GM21576 (cell line): ENCODE measurements around the gene STOM.
"Not testable (repeated sequence)": the region's sequence is repeated elsewhere in the genome, so short reads cannot be mapped to it uniquely, and the experiment has no call there.

Experiments
- ATAC-seq: cut with Tn5 transposase; IDR thresholded peaks from one replicate; pipeline ENCODE4 v1.9.1; 2021; ENCODE audit warnings: mild to moderate bottlenecking, moderate library complexity; ENCODE audit not compliant: unreplicated experiment

STOM gene

GRCh38 chr9:121369595-121370265 is at the start of gene STOM:
STOM (minus strand) TSS chr9:121370250; CDS start chr9:121370187, 63 bp downstream.
- ATAC-seq: peak; percentile 56

- ATAC-seq: no peak
These were observed 41.9 kb upstream of the STOM start for GRCh38 chr9:121411993-121412392.

GRCh38 chr9:121405899-121406298 is 35.8 kb upstream of the STOM start:
- no peak for ATAC-seq

GRCh38 chr9:121404906-121405305 is 34.9 kb upstream of the STOM start:
- no peak for ATAC-seq

GRCh38 chr9:121399883-121400607 is 30.0 kb upstream of the STOM start:
- ATAC-seq: no peak

- no peak for ATAC-seq
These were observed 29.3 kb upstream of the STOM start for GRCh38 chr9:121399126-121399882.

- ATAC-seq: no peak
These were observed 28.3 kb upstream of the STOM start for GRCh38 chr9:121398374-121398773.

GRCh38 chr9:121397277-121397676 is 27.2 kb upstream of the STOM start:
- ATAC-seq: not testable (repeated sequence)

GRCh38 chr9:121395558-121395957 is 25.5 kb upstream of the STOM start:
- no peak for ATAC-seq

GRCh38 chr9:121394292-121394691 is 24.2 kb upstream of the STOM start:
- no peak for ATAC-seq

- ATAC-seq: no peak
These were observed 23.3 kb upstream of the STOM start for GRCh38 chr9:121393318-121393717.

- ATAC-seq: no peak
These were observed 20.3 kb upstream of the STOM start for GRCh38 chr9:121390372-121390771.

GRCh38 chr9:121388140-121388905 is 18.3 kb upstream of the STOM start:
- ATAC-seq: no peak

GRCh38 chr9:121386442-121387175 is 16.6 kb upstream of the STOM start:
- ATAC-seq: no peak

GRCh38 chr9:121383715-121384114 is 13.7 kb upstream of the STOM start:
- ATAC-seq: no peak

GRCh38 chr9:121380846-121381245 is 10.8 kb upstream of the STOM start:
- no peak for ATAC-seq

- ATAC-seq: no peak
These were observed 6.3 kb upstream of the STOM start for GRCh38 chr9:121376214-121376830.

- ATAC-seq: no peak
These were observed 3.1 kb upstream of the STOM start for GRCh38 chr9:121373011-121373729.
